Activated T-helper 1 cell treated with anti-CD3 and anti-CD28 coated beads, Interleukin-12 subunit alpha, Interleukin-12 subunit beta, Interleukin-2, Interleukin-4 antibody, amounts not matched to agents 30 ng/mL and 10 ng/mL and 1 ng/mL, durations not matched to agents 14 hours and 24 hours and 36 hours (primary cell): ENCODE measurements around the gene ADM2. TPM values are rescaled to one million over a fixed set of nuclear protein-coding genes. Genes with fewer than 3 reads are reported as not detected.
"Not testable (repeated sequence)": the region's sequence is repeated elsewhere in the genome, so short reads cannot be mapped to it uniquely, and the experiment has no call there.

ENCODE experiments used
- DNase-seq: peaks from one replicate; pipeline ENCODE4 v3.0.0; 2021; ENCODE audit warnings: low spot score
- H3K27ac Mint-ChIP-seq: one replicate; pipeline ENCODE4 v1.8.0; 2021; ENCODE audit warnings: mild to moderate bottlenecking, mixed read lengths
- H3K27me3 Mint-ChIP-seq: one replicate; pipeline ENCODE4 v1.8.0; 2022; ENCODE audit warnings: mild to moderate bottlenecking, moderate library complexity, mixed read lengths; ENCODE audit not compliant: insufficient read depth
- H3K36me3 Mint-ChIP-seq: one replicate; pipeline ENCODE4 v1.8.0; 2021; ENCODE audit warnings: low read depth, mixed read lengths
- H3K4me1 Mint-ChIP-seq: one replicate; pipeline ENCODE4 v1.8.0; 2021; ENCODE audit warnings: low read depth, mixed read lengths
- H3K4me3 Mint-ChIP-seq: one replicate; pipeline ENCODE4 v1.8.0; 2021; ENCODE audit warnings: mild to moderate bottlenecking, moderate library complexity, mixed read lengths
- H3K9me3 Mint-ChIP-seq: one replicate; pipeline ENCODE4 v1.8.0; 2021; ENCODE audit warnings: mixed read lengths
- intact Hi-C: fragments of 100-400 bp; cut with micrococcal nuclease; formaldehyde crosslinking; loops from one replicate; pipeline ENCODE4 v1.15.1; 2024
- total RNA-seq: library from RNA; stranded (reverse); gene quantifications from 2 replicates; pipeline ENCODE4 v1.2.3, GENCODE V29; 2022

Gene ADM2
- total RNA-seq, 1 donor from 2014 or later: 4.9 TPM

DNA sequence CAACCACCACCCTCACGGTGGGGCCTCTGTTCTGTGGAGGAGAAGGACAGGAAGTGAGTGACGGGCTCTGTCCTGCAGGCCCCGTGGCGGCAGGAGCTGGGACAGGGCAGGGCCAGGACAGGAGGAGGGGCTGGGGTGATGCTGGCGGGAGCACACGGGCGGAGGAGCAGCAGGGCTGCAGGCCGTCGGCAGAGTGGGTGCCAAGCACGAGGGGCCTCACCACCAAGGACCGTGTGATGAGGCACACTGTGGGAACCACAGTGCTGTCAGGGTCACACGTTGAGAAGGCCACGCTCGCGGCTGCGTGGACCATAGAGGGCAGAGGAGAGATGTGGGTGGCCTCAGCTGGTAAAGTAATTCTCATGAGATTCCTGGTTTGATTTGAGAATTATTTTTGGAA is 35.5 kb downstream of the ADM2 start:
- H3K36me3 Mint-ChIP-seq: peaks cover 23% of the 10 kb centered on the region
- no peaks in the 10 kb centered on the region for H3K9me3 Mint-ChIP-seq
- DNase-seq: no peak
- no peak overlapping the region for H3K4me3 Mint-ChIP-seq
- no peaks in the 10 kb centered on the region for H3K27me3 Mint-ChIP-seq
- peaks cover 24% of the 10 kb centered on the region for H3K4me1 Mint-ChIP-seq
- intact Hi-C loops: no loop called here
- H3K27ac Mint-ChIP-seq: no peak overlapping the region

DNA sequence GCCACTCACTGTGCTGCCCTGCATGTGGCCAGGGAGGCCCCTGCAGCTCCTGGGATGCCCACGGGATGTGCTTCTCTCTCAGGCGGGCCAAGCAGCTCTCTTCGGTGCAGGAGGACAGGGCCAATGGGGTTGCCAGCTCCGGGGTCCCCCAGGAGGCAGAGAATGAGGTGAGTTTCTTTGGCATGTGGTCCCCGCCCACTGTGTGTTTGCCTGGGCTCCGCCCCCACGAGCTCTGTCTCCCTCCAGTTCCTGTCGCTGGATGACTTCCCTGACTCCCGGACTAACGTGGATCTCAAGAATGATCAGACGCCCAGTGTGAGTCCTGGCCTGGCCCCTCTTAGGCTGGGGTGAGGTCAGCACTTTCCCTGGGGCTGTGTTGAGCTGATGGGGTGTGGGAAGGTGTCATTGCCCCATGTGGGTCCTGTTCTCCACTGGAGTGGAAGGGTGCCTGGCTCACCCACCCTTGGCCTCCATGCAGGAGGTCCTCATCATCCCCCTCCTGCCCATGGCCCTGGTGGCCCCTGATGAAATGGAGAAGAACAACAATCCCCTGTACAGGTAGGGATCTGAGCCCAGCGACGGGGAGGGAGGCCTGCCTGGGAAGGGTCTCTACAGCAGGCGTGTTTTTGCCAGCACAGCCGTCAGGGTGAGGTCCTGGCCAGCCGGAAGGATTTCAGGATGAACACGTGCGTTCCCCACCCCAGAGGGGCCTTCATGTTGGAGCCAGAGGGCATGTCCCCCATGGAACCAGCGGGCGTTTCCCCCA is 36.3 kb downstream of the ADM2 start:
- intact Hi-C loops: no loop called here
- H3K9me3 Mint-ChIP-seq: no peaks in the 10 kb centered on the region
- H3K27me3 Mint-ChIP-seq: no peaks in the 10 kb centered on the region
- no peak overlapping the region for H3K4me3 Mint-ChIP-seq
- H3K36me3 Mint-ChIP-seq: peaks cover 18% of the 10 kb centered on the region
- no peak overlapping the region for H3K27ac Mint-ChIP-seq
- no peak for DNase-seq
- H3K4me1 Mint-ChIP-seq: peaks cover 17% of the 10 kb centered on the region

DNA sequence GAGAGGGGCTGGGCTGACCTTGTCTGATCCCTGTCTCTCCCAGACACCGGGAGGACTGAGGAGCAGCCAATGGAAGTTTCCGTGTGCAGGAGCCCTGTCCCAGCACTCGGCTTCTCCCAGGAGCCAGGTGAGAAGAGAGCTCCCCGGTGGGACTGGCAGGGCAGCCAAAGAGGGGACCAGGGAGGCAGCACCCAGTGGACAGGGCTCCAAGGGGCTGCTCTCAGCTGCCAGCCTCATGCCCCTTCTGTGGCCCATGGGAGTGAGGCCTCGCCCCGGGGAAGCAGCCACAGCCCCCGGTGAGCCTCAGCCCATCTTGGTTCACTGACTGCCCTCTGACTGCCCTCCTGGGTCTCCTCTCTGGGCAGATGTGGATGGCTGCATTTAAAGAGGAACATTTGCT is 37.3 kb downstream of the ADM2 start:
- intact Hi-C loops: no loop called here
- Mint-ChIP-seq H3K36me3 (peaks cover 18% of the 10 kb centered on the region), H3K27ac (no peak overlapping the region), H3K9me3 (no peaks in the 10 kb centered on the region), H3K4me1 (peaks cover 19% of the 10 kb centered on the region), H3K4me3 (no peak overlapping the region), H3K27me3 (no peaks in the 10 kb centered on the region)
- DNase-seq: no peak

DNA sequence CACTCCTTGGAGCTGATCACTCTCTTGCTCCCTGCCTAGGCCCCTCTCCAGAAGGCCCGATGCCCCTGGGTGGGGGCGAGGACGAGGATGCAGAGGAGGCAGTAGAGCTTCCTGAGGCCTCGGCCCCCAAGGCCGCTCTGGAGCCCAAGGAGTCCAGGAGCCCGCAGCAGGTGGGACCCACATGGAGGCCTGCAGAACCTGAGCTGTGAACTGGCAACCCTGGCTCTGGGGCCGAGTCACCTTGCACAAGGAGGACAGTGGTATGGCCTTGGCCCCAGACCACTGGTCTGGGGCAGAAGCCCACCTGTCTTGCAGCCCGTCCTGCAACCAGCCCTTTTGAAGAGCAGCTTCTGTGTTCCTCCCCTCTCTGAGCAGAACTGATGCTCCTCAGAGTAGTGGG is 37.8 kb downstream of the ADM2 start:
- intact Hi-C loops: no loop called here
- Mint-ChIP-seq H3K27ac (no peak overlapping the region), H3K9me3 (no peaks in the 10 kb centered on the region), H3K4me3 (no peak overlapping the region), H3K4me1 (peaks cover 19% of the 10 kb centered on the region), H3K36me3 (peaks cover 18% of the 10 kb centered on the region), H3K27me3 (no peaks in the 10 kb centered on the region)
- DNase-seq: no peak

DNA sequence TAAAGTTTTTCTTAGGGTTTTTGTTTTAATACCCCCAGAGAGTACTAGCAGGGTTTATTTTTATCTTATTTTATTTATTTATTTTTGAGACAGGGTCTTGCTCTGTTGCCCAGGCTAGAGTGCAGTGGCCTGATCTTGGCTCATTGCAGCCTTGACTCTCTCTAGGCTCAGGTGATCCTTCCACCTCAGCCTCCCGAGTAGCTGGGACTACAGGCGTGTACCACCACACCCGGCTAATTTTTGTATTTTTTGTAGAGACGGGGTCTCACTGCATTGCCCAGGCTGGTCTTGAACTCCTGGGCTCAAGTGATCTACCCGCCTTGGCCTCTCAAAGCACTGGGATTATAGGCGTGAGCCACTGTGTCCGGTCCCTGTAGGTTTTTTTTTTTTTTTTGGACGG is 38.8 kb downstream of the ADM2 start:
- Mint-ChIP-seq H3K4me1 (peaks cover 18% of the 10 kb centered on the region), H3K36me3 (peaks cover 23% of the 10 kb centered on the region)
- H3K9me3 Mint-ChIP-seq, H3K4me3 Mint-ChIP-seq, DNase-seq, H3K27me3 Mint-ChIP-seq, H3K27ac Mint-ChIP-seq, intact Hi-C loops: not testable (repeated sequence)

DNA sequence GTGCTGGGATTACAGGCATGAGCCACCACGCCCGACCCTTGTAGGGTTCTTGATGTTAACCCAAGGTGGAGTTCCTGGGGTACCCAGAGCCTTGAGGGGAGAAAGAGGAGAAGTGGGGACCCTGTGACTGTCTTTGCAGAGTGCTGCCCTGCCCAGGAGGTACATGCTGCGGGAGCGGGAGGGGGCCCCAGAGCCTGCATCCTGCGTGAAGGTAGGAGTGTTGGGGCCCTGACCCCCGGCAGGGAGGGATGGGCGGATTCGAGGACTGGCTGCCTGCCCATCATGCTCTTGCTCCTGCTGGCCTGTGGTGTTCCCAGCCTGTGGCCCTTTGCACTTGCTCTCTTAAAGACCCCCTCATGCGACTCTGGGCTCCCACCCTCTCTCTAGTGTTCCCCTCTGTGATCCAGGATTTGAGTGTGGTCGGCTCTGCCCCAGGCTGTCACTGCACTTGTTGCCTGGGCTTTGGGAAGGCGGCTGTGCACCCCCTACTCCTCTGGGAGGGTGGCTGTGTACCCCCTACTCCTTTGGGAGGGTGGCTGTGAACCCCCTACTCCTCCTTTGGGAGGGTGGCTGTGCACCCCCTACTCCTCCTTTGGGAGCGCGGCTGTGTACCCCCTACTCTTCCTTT is 39.6 kb downstream of the ADM2 start:
- H3K9me3 Mint-ChIP-seq: no peaks in the 10 kb centered on the region
- peaks cover 19% of the 10 kb centered on the region for H3K36me3 Mint-ChIP-seq
- no peak for DNase-seq
- H3K4me1 Mint-ChIP-seq: peaks cover 13% of the 10 kb centered on the region
- intact Hi-C loops: no loop called here
- H3K27me3 Mint-ChIP-seq: no peaks in the 10 kb centered on the region
- H3K27ac Mint-ChIP-seq: no peak overlapping the region
- no peak overlapping the region for H3K4me3 Mint-ChIP-seq

DNA sequence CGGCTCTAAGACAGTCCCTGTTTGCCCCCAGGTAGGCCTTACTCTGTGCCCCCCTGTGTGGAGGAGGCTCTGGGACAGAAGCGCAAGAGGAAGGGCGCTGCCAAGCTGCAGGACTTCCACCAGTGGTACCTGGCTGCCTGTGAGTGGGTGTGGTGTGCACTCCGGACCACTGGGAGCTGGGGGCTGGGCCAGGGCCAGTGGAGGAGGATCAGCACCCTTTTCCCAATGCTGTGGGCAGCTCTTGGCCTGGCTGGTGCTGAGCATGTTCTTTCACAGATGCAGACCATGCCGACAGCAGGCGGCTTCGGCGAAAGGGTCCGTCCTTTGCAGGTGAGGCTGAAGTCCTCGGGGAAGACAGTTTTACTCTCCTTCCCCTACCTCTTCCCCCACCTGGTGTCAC is 40.4 kb downstream of the ADM2 start:
- no peak overlapping the region for H3K27ac Mint-ChIP-seq
- no peaks in the 10 kb centered on the region for H3K27me3 Mint-ChIP-seq
- intact Hi-C loops: no loop called here
- DNase-seq: no peak
- peaks cover 18% of the 10 kb centered on the region for H3K36me3 Mint-ChIP-seq
- peaks cover 13% of the 10 kb centered on the region for H3K4me1 Mint-ChIP-seq
- H3K4me3 Mint-ChIP-seq: no peak overlapping the region
- no peaks in the 10 kb centered on the region for H3K9me3 Mint-ChIP-seq

DNA sequence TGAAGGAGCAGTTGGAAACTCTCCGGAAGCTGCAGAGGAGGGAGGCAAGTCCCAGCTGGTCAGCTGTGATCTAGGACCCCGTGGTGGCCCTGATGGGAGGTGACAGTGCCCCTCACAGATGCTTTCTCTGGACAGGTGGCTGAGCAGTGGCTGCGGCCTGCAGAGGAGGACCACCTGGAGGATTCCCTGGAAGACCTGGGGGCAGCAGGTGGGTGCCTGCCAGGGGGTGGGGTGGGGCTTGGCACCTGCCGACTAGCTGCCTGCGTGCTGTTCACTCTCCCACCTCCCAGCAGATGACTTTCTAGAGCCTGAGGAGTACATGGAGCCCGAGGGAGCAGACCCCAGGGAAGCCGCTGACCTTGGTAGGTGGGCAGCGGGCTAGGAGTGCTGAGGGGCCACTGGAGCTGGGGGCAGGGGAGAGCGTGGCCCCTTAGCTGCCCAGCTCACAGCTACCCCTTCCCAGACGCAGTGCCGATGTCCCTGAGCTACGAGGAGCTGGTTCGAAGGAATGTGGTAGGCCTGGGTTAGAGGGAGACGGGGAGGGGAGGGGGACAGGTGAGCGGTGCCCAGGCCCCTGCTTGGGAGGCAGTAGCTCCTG is 41.0 kb downstream of the ADM2 start:
- Mint-ChIP-seq H3K4me1 (peaks cover 18% of the 10 kb centered on the region), H3K27ac (no peak overlapping the region), H3K36me3 (peaks cover 15% of the 10 kb centered on the region), H3K9me3 (no peaks in the 10 kb centered on the region), H3K27me3 (no peaks in the 10 kb centered on the region), H3K4me3 (peak overlapping the region; percentile 39)
- intact Hi-C loops: no loop called here
- no peak for DNase-seq

DNA sequence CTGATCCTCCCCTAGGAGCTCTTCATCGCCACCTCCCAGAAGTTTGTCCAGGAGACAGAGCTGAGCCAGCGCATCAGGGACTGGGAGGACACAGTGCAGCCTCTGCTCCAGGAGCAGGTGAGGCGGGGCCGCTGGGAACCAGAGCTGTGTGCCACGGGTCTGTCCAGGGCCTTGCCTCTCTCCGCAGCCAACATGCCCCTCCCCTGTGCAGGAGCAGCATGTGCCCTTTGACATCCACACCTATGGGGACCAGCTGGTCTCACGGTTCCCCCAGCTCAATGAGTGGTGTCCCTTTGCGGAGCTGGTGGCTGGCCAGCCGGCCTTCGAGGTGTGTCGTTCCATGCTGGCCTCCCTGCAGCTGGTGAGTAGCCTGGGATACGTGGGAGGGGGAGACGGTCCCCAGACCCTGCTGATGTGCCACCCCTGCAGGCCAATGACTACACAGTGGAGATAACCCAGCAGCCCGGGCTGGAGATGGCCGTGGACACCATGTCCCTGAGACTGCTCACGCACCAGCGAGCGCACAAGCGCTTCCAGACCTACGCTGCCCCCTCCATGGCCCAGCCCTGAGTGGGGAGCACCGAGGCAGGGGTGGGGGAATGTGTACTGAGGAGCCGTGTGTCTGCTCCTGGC is 41.6 kb downstream of the ADM2 start:
- H3K4me3 Mint-ChIP-seq: peak overlapping the region; percentile 45
- DNase-seq: no peak
- H3K36me3 Mint-ChIP-seq: peaks cover 15% of the 10 kb centered on the region
- H3K9me3 Mint-ChIP-seq: no peaks in the 10 kb centered on the region
- intact Hi-C loops: no loop called here
- no peak overlapping the region for H3K27ac Mint-ChIP-seq
- H3K4me1 Mint-ChIP-seq: peaks cover 24% of the 10 kb centered on the region
- no peaks in the 10 kb centered on the region for H3K27me3 Mint-ChIP-seq

DNA sequence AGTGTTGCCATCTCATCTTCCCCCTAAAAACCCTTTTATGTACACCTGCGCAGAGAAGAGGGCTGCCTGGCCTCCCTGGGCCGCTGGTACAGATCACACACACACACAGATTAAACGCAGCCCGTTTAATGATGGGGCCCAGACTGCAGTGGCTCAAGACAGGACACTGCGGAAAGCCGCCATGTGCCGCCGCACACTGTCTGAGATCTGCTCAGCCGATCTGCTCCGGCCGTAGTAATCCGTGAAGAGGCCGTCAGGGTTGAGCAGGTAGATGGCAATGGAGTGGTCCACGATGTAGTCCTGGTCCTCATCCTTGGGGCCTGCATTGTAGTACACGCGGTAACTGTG is 42.1 kb downstream of the ADM2 start:
- Mint-ChIP-seq H3K9me3 (no peaks in the 10 kb centered on the region), H3K27ac (no peak overlapping the region), H3K27me3 (no peaks in the 10 kb centered on the region), H3K4me3 (peak overlapping the region; percentile 45), H3K36me3 (peaks cover 15% of the 10 kb centered on the region), H3K4me1 (peaks cover 29% of the 10 kb centered on the region)
- intact Hi-C loops: no loop called here
- no peak for DNase-seq

DNA sequence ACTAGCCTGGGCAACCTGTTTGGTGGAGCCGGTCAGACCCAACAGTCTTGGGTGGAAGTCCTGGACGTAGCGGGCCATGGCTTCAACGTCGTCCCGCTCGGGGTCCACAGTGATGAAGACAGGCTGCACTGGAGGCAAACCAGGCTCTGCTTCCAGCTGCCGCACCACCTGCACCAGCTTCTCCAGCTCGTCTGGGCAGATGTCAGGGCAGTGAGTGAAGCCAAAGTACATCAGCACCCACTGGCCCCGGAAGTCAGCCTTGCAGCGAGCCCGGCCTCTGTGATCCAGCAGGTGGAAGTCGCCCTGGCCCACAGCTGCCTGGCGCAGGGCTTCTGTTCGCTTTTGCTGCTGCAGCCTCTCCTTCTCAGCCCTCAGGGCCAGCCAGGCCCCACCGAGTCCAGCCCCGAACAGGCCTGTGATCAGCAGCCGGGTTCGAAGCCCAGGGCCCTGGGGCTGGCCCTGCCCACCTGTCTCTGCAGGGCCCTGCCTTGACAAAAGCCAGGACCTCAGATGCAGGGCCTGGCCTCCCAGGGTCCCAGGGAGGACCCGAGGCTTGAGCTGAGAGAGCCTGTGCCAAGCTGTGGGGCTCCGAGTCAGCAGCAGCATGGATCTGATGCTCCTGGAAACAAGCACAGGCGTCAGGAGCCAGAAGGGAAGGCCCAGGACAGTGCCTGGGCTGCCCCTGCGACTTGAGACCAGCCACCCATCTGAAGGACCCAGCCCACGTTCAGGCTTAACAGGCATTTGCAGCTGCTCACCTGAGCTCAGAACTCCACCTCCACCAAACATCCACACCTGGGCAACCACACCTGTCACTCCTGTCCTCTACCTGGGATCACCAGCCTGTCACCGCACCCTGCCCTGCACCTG is 42.7 kb downstream of the ADM2 start:
- intact Hi-C loops: no loop called here
- Mint-ChIP-seq H3K9me3 (no peaks in the 10 kb centered on the region), H3K27ac (peak overlapping the region; percentile 88), H3K4me3 (peak overlapping the region; percentile 94), H3K4me1 (peaks cover 34% of the 10 kb centered on the region), H3K36me3 (peaks cover 15% of the 10 kb centered on the region), H3K27me3 (no peaks in the 10 kb centered on the region)
- DNase-seq: no peak

DNA sequence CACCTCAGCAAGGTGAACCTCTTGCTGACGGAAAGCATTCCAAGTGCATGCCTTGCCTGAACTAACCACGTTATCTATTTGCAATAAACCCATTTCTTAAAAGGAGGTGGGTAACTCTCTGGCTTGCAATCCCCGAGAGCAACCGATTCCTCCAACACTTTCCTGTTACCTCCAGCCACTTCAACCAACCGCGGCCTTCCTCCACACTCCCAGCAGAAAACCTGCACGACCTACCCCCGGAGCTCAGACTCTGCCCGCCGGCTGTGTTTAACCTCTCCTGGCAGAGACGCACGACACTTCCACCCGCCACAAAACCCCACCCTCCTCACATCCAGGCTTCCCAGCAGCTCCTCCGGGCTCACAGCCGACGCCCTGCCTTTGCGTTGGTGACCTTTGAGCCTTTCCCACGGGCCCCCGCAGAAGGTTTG is 43.3 kb downstream of the ADM2 start:
- Mint-ChIP-seq H3K4me3 (peak overlapping the region; percentile 94), H3K36me3 (peaks cover 11% of the 10 kb centered on the region), H3K27me3 (no peaks in the 10 kb centered on the region), H3K27ac (peak overlapping the region; percentile 88), H3K4me1 (peaks cover 34% of the 10 kb centered on the region), H3K9me3 (no peaks in the 10 kb centered on the region)
- intact Hi-C loops: loop anchor here (1.0 kb wide), 4 partner anchors 16 to 97 kb away; partner anchors contain the start of genes CHKB, NCAPH2 and SBF1
- no peak for DNase-seq
